DMS 273 treated with DMSO at 0.1 percent for 48 hours (cell line): ENCODE results near the gene LDLRAD3.
A peak's percentile ranks its signal among the peaks of the same experiment; 100 is the strongest.
"Not testable (repeated sequence)": the region's sequence is repeated elsewhere in the genome, so short reads cannot be mapped to it uniquely, and the experiment has no call there.

ENCODE experiments used
- DNase-seq: peaks from one replicate; lab custom pipeline; 2025; lab: John Stamatoyannopoulos, UW

LDLRAD3 gene

GRCh38 chr11:36019722-36020121, 75.9 kb downstream of the LDLRAD3 start:
- DNase-seq, result no peak

GRCh38 chr11:36022882-36023281, 79.0 kb downstream of the LDLRAD3 start:
- no peak for DNase-seq

GRCh38 chr11:36023922-36024321, 80.1 kb downstream of the LDLRAD3 start:
- no peak for DNase-seq

GRCh38 chr11:36024716-36025115, 80.9 kb downstream of the LDLRAD3 start:
- no peak for DNase-seq

- DNase-seq, result no peak
These were observed 82.6 kb downstream of the LDLRAD3 start for GRCh38 chr11:36026315-36026968.

GRCh38 chr11:36027731-36028130, 83.9 kb downstream of the LDLRAD3 start:
- DNase-seq, result no peak

- DNase-seq, result no peak
These were observed 85.8 kb downstream of the LDLRAD3 start for GRCh38 chr11:36029616-36030015.

- DNase-seq, result no peak
These were observed 86.9 kb downstream of the LDLRAD3 start for GRCh38 chr11:36030731-36031281.

- no peak for DNase-seq
These were observed 89.4 kb downstream of the LDLRAD3 start for GRCh38 chr11:36033082-36033751.

- no peak for DNase-seq
These were observed 90.1 kb downstream of the LDLRAD3 start for GRCh38 chr11:36033936-36034335.

- no peak for DNase-seq
These were observed 90.9 kb downstream of the LDLRAD3 start for GRCh38 chr11:36034551-36035331.

GRCh38 chr11:36035454-36035853, 91.6 kb downstream of the LDLRAD3 start:
- no peak for DNase-seq

GRCh38 chr11:36035999-36036398, 92.1 kb downstream of the LDLRAD3 start:
- DNase-seq, result no peak

GRCh38 chr11:36037031-36037430, 93.2 kb downstream of the LDLRAD3 start:
- DNase-seq, result no peak

- DNase-seq, result no peak
These were observed 94.7 kb downstream of the LDLRAD3 start for GRCh38 chr11:36038541-36038940.

- DNase-seq, result no peak
These were observed 95.6 kb downstream of the LDLRAD3 start for GRCh38 chr11:36039471-36039870.

- DNase-seq, result peak; percentile 3
These were observed 98.2 kb downstream of the LDLRAD3 start for GRCh38 chr11:36041988-36042611.

- DNase-seq, result no peak
These were observed 100.8 kb downstream of the LDLRAD3 start for GRCh38 chr11:36044636-36045035.

- DNase-seq, result not testable (repeated sequence)
These were observed 102.1 kb downstream of the LDLRAD3 start for GRCh38 chr11:36045945-36046344.

- DNase-seq, result no peak
These were observed 103.1 kb downstream of the LDLRAD3 start for GRCh38 chr11:36046932-36047331.

GRCh38 chr11:36047344-36047743, 103.5 kb downstream of the LDLRAD3 start:
- DNase-seq, result no peak
